K562 (cell line): Measurements from ENCODE around the gene DKK3. TPM values are rescaled to one million over a fixed set of nuclear protein-coding genes. Genes with fewer than 3 reads are reported as not detected.

Experiments
- ARNT ChIP-seq, 2 experiments: fragments of 450-650 bp; IDR thresholded peaks; 2 replicates each; pipeline ENCODE4 v1.6.1; 2016; ENCODE audit warnings: mild to moderate bottlenecking in 1 of 2
- BCOR ChIP-seq: fragments of 450-650 bp; IDR thresholded peaks from 2 replicates; pipeline ENCODE4 v1.6.1; 2016
- CBX3 ChIP-seq, 2 experiments: IDR thresholded peaks; 1 replicate in 1 of 2; 2 replicates in 1 of 2; pipeline ENCODE4 v1.6.1; 2012; ENCODE audit warnings: inconsistent platforms in 2 of 2, low read length in 2 of 2, borderline replicate concordance in 1 of 2, control low read depth in 1 of 2
- EP300 ChIP-seq: IDR thresholded peaks from 2 replicates; pipeline ENCODE4 v1.6.1; 2012; ENCODE audit warnings: low read length, improper control_type of control experiment
- ETV5 ChIP-seq: sonication (generic); formaldehyde crosslinking; IDR thresholded peaks from 2 replicates; pipeline ENCODE4 v1.4.0; 2020; ENCODE audit warnings: low read depth, mild to moderate bottlenecking, missing genetic modification reagents
- HMG20B ChIP-seq: fragments of 250-450 bp; sonication (Bioruptor Pico); IDR thresholded peaks from 2 replicates; pipeline ENCODE4 v1.5.0; 2021; ENCODE audit warnings: mild to moderate bottlenecking
- KLF13 ChIP-seq: fragments of 450-650 bp; IDR thresholded peaks from 2 replicates; pipeline ENCODE4 v1.6.1; 2016; ENCODE audit warnings: missing genetic modification characterization, low read depth, mild to moderate bottlenecking, missing compliant biosample characterization, moderate library complexity, borderline replicate concordance
- MCM3 ChIP-seq: fragments of 450-650 bp; IDR thresholded peaks from 2 replicates; pipeline ENCODE4 v1.6.1; 2016
- OTX1 ChIP-seq: fragments of 450-650 bp; formaldehyde crosslinking; IDR thresholded peaks from 2 replicates; pipeline ENCODE4 v1.4.0; 2022; ENCODE audit warnings: mild to moderate bottlenecking
- POLR2A ChIP-seq: fragments of 450-650 bp; conservative IDR thresholded peaks from 2 replicates; pipeline ENCODE4 v1.6.1; 2016
- PPARD ChIP-seq: fragments of 250-450 bp; sonication (Bioruptor Pico); IDR thresholded peaks from 2 replicates; pipeline ENCODE4 v1.8.0; 2022; ENCODE audit warnings: inconsistent platforms, mild to moderate bottlenecking, moderate library complexity
- PYGO2 ChIP-seq: fragments of 450-650 bp; IDR thresholded peaks from 2 replicates; pipeline ENCODE4 v1.6.1; 2016; ENCODE audit warnings: mild to moderate bottlenecking, missing genetic modification characterization, moderate library complexity, missing compliant biosample characterization
- SMAD1 ChIP-seq: fragments of 150-350 bp; IDR thresholded peaks from 2 replicates; pipeline ENCODE4 v1.6.1; 2014; ENCODE audit warnings: low read length, low read depth; ENCODE audit not compliant: partially characterized antibody
- SUPT5H ChIP-seq: fragments of 450-650 bp; IDR thresholded peaks from 2 replicates; pipeline ENCODE4 v1.6.1; 2016
- TCF7L2 ChIP-seq: fragments of 150-350 bp; IDR thresholded peaks from 2 replicates; pipeline ENCODE4 v1.6.1; 2016; ENCODE audit warnings: low read depth, mild to moderate bottlenecking, low read length, moderate library complexity
- TFAM ChIP-seq: fragments of 250-450 bp; sonication (Bioruptor Pico); conservative IDR thresholded peaks from 2 replicates; pipeline ENCODE4 v1.5.0; 2021; ENCODE audit warnings: mild to moderate bottlenecking, moderate library complexity
- ZEB2 ChIP-seq: fragments of 450-650 bp; IDR thresholded peaks from 2 replicates; pipeline ENCODE4 v1.6.1; 2016
- ZFP1 ChIP-seq: fragments of 450-650 bp; formaldehyde crosslinking; IDR thresholded peaks from 2 replicates; pipeline ENCODE4 v1.4.0; 2020; ENCODE audit warnings: mild to moderate bottlenecking, mixed read lengths
- ZKSCAN8 ChIP-seq: fragments of 200-800 bp; sonication (Bioruptor generic); IDR thresholded peaks from 2 replicates; pipeline ENCODE4 v1.6.1; 2016; ENCODE audit warnings: missing genetic modification characterization, missing compliant biosample characterization
- ZNF408 ChIP-seq: fragments of 250-450 bp; sonication (Bioruptor Pico); IDR thresholded peaks from 2 replicates; pipeline ENCODE4 v1.4.0; 2020; ENCODE audit warnings: low read depth, mild to moderate bottlenecking, moderate library complexity
- ZNF75A ChIP-seq: fragments of 450-650 bp; formaldehyde crosslinking; IDR thresholded peaks from 2 replicates; pipeline ENCODE4 v1.4.0; 2020; ENCODE audit warnings: mild to moderate bottlenecking
- ZNF780A ChIP-seq: fragments of 250-450 bp; sonication (Bioruptor Pico); IDR thresholded peaks from 2 replicates; pipeline ENCODE4 v1.5.0; 2021; ENCODE audit warnings: mild to moderate bottlenecking
- polyA plus RNA-seq, 8 experiments: library from polyadenylated mRNA; depleted of rRNA in 4 of 8; stranded (reverse) in 5 of 8; unstranded in 3 of 8; fragments of >200 nt; fragmentation: Nextera tagmentation in 2 of 8; fragmentation: Illumina TruSeq in 1 of 8; extraction: Ambion mirVana in 2 of 8; extraction: Trizol in 1 of 8; gene quantifications; 2 replicates each; pipeline versions ENCODE4 v1.2.1 to v1.2.3, GENCODE V29; 2011 to 2014; ENCODE audit warnings: inconsistent platforms in 1 of 8, missing spikeins in 1 of 8
- total RNA-seq, 7 experiments: library from RNA; depleted of rRNA in 6 of 7; stranded (reverse); fragments of >200 nt in 6 of 7; fragmentation: Illumina TruSeq in 2 of 7; extraction: Trizol in 2 of 7; gene quantifications; 2 replicates each; pipeline versions ENCODE4 v1.2.1 to v1.2.3, GENCODE V29; 2011 to 2021; ENCODE audit warnings: low replicate concordance in 1 of 7
- TF ChIP-seq, protein P1 (sequence below): fragments of 450-650 bp; formaldehyde crosslinking; conservative IDR thresholded peaks from 2 replicates; pipeline ENCODE4 v1.4.0; 2022; ENCODE audit warnings: mild to moderate bottlenecking, missing genetic modification characterization
- TF ChIP-seq, protein P2 (sequence below): fragments of 250-450 bp; sonication (Bioruptor Pico); IDR thresholded peaks from 2 replicates; pipeline ENCODE4 v1.9.0; 2021; ENCODE audit warnings: mild to moderate bottlenecking, inconsistent platforms
- TF ChIP-seq, protein P3 (sequence below): sonication (generic); formaldehyde crosslinking; IDR thresholded peaks from 2 replicates; pipeline ENCODE4 v1.8.1; 2023; ENCODE audit warnings: mild to moderate bottlenecking, missing genetic modification reagents

The DKK3 gene
- total and polyA plus RNA-seq, 9 of the 15 experiments (the other 6 are each of a cell fraction or from before 2014, with no cell fraction given) = 0.14 to 0.85 (median 0.38) TPM; not detected in 6

DNA sequence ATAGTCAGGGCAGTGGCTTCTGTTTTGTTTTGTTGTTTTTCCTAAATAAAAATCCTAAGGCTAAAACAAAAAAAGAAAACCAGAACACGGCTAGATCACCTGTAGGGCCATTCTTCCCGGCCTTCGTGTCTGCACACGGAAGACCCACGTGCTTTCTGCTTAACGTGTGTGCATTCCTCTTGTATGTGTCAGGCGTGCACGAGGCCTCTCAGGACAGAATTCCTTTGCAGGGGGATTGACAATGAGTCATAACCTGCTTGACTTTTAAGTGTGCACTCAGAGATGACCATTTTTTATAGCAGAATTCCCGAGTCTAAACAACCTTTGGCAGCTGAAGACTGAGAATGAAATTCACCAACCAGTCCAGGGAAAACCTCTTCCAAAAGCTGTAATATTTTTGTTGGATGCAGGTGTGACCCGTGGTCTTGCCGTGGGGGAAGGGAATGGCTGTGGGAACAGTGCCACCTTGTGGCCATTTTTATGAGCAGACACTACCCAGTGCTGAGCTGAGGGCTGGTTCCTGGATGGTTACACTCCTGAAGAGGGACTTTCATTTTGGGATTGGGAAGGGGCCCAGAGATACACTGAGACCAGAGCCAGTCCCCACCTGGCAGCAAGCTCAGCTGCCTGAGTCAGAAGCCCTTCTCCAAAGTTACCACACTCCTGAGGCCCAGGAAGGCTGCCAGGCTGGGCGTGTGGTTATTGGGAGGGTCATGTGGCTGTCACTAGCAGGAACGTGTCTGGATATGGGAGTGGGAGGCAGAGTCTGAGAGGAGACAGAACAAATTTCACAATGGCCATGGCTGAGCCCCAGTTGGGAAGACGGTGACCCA is 35.7 kb upstream of the DKK3 start (continued):
- TF ChIP-seq ZKSCAN8 (0 out of 2 replicates have a peak, but pooled peaks have one; percentile 58), ZEB2 (0 out of 2 replicates have a peak, but pooled peaks have one; percentile 17), PPARD (no peak), EP300 (no peak), MCM3 (no peak), OTX1 (CRISPR knock-in tag) (no peak), TCF7L2 (no peak), SMAD1 (no peak), HMG20B (CRISPR knock-in tag) (no peak), POLR2A (no peak), ARNT (IDR thresholded peaks at IDR 0.05) (no peak), TFAM (CRISPR knock-in tag) (no peak), ZNF75A (CRISPR knock-in tag) (0 out of 2 replicates have a peak, but pooled peaks have one; percentile 27), BCOR (no peak), ZNF780A (CRISPR knock-in tag) (no peak), SUPT5H (no peak), ETV5 (CRISPR knock-in tag) (no peak), CBX3 (IDR thresholded peaks at IDR 0.05; ENCODE audit: borderline replicate concordance in 1 of 2, low read length in 2 of 2) (no peak), PYGO2 (tag) (no peak), ZFP1 (CRISPR knock-in tag) (0 out of 2 replicates have a peak, but pooled peaks have one; percentile 21), ZNF408 (no peak), KLF13 (no peak)
- TF ChIP-seq, protein P1, sequence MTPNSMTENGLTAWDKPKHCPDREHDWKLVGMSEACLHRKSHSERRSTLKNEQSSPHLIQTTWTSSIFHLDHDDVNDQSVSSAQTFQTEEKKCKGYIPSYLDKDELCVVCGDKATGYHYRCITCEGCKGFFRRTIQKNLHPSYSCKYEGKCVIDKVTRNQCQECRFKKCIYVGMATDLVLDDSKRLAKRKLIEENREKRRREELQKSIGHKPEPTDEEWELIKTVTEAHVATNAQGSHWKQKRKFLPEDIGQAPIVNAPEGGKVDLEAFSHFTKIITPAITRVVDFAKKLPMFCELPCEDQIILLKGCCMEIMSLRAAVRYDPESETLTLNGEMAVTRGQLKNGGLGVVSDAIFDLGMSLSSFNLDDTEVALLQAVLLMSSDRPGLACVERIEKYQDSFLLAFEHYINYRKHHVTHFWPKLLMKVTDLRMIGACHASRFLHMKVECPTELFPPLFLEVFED = no peak
- TF ChIP-seq, protein P2, sequence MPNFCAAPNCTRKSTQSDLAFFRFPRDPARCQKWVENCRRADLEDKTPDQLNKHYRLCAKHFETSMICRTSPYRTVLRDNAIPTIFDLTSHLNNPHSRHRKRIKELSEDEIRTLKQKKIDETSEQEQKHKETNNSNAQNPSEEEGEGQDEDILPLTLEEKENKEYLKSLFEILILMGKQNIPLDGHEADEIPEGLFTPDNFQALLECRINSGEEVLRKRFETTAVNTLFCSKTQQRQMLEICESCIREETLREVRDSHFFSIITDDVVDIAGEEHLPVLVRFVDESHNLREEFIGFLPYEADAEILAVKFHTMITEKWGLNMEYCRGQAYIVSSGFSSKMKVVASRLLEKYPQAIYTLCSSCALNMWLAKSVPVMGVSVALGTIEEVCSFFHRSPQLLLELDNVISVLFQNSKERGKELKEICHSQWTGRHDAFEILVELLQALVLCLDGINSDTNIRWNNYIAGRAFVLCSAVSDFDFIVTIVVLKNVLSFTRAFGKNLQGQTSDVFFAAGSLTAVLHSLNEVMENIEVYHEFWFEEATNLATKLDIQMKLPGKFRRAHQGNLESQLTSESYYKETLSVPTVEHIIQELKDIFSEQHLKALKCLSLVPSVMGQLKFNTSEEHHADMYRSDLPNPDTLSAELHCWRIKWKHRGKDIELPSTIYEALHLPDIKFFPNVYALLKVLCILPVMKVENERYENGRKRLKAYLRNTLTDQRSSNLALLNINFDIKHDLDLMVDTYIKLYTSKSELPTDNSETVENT (CRISPR knock-in tag) = no peak
- TF ChIP-seq, protein P3, sequence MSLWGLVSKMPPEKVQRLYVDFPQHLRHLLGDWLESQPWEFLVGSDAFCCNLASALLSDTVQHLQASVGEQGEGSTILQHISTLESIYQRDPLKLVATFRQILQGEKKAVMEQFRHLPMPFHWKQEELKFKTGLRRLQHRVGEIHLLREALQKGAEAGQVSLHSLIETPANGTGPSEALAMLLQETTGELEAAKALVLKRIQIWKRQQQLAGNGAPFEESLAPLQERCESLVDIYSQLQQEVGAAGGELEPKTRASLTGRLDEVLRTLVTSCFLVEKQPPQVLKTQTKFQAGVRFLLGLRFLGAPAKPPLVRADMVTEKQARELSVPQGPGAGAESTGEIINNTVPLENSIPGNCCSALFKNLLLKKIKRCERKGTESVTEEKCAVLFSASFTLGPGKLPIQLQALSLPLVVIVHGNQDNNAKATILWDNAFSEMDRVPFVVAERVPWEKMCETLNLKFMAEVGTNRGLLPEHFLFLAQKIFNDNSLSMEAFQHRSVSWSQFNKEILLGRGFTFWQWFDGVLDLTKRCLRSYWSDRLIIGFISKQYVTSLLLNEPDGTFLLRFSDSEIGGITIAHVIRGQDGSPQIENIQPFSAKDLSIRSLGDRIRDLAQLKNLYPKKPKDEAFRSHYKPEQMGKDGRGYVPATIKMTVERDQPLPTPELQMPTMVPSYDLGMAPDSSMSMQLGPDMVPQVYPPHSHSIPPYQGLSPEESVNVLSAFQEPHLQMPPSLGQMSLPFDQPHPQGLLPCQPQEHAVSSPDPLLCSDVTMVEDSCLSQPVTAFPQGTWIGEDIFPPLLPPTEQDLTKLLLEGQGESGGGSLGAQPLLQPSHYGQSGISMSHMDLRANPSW = no peak
